ENCODE measurements around the gene DAPP1. TPM values are rescaled to one million over a fixed set of nuclear protein-coding genes. Genes with fewer than 3 reads are reported as not detected.

DAPP1 gene
- total and polyA plus RNA-seq, 10 of the 15 experiments (the other 5 are each of a cell fraction or from before 2014, with no cell fraction given) = 46.5 to 147 (median 74.2) TPM

DNA sequence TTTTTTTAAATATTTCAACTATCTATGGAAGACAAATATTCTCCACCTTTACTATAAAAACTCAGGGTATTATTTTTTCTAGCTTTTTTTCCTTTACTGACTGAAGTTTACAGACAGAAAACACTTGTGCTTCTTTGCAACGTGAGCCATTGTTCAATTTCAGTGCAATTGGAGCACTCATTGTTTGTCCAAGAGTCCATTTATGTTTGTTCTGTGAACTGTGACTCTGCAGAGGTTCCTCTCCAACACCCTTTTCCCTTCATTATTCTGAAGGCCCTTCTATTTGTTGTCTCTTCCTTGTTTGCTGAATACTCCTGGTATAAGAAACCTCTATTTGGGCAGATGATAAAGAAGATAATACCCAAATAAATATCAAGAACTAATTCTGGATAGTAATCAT, 37.4 kb downstream of the DAPP1 start (continued):
- TF ChIP-seq NFYB (IDR thresholded peaks at IDR 0.05; ENCODE audit: insufficient read depth, low read depth, low read length) = no peak
- TF ChIP-seq, protein P1, sequence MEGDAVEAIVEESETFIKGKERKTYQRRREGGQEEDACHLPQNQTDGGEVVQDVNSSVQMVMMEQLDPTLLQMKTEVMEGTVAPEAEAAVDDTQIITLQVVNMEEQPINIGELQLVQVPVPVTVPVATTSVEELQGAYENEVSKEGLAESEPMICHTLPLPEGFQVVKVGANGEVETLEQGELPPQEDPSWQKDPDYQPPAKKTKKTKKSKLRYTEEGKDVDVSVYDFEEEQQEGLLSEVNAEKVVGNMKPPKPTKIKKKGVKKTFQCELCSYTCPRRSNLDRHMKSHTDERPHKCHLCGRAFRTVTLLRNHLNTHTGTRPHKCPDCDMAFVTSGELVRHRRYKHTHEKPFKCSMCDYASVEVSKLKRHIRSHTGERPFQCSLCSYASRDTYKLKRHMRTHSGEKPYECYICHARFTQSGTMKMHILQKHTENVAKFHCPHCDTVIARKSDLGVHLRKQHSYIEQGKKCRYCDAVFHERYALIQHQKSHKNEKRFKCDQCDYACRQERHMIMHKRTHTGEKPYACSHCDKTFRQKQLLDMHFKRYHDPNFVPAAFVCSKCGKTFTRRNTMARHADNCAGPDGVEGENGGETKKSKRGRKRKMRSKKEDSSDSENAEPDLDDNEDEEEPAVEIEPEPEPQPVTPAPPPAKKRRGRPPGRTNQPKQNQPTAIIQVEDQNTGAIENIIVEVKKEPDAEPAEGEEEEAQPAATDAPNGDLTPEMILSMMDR (IDR thresholded peaks at IDR 0.05 in 2 of 3, conservative IDR thresholded peaks at IDR 0.05 in 1 of 3; ENCODE audit: control insufficient read depth in 2 of 3, extremely low read depth in 1 of 3, insufficient read depth in 1 of 3, low read depth in 3 of 3, low read length in 3 of 3) = no peak
- TF ChIP-seq, protein P2, sequence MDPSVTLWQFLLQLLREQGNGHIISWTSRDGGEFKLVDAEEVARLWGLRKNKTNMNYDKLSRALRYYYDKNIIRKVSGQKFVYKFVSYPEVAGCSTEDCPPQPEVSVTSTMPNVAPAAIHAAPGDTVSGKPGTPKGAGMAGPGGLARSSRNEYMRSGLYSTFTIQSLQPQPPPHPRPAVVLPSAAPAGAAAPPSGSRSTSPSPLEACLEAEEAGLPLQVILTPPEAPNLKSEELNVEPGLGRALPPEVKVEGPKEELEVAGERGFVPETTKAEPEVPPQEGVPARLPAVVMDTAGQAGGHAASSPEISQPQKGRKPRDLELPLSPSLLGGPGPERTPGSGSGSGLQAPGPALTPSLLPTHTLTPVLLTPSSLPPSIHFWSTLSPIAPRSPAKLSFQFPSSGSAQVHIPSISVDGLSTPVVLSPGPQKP (IDR thresholded peaks at IDR 0.05; ENCODE audit: low read depth, low read length) = no peak
- no peak for TF ChIP-seq FOXK2 (IDR thresholded peaks at IDR 0.05)
- no peak for TF ChIP-seq SP1 (IDR thresholded peaks at IDR 0.05; ENCODE audit: low read depth, low read length)
- TF ChIP-seq, protein P3, sequence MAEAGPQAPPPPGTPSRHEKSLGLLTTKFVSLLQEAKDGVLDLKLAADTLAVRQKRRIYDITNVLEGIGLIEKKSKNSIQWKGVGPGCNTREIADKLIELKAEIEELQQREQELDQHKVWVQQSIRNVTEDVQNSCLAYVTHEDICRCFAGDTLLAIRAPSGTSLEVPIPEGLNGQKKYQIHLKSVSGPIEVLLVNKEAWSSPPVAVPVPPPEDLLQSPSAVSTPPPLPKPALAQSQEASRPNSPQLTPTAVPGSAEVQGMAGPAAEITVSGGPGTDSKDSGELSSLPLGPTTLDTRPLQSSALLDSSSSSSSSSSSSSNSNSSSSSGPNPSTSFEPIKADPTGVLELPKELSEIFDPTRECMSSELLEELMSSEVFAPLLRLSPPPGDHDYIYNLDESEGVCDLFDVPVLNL (IDR thresholded peaks at IDR 0.05; ENCODE audit: low read depth, low read length) = no peak

DNA sequence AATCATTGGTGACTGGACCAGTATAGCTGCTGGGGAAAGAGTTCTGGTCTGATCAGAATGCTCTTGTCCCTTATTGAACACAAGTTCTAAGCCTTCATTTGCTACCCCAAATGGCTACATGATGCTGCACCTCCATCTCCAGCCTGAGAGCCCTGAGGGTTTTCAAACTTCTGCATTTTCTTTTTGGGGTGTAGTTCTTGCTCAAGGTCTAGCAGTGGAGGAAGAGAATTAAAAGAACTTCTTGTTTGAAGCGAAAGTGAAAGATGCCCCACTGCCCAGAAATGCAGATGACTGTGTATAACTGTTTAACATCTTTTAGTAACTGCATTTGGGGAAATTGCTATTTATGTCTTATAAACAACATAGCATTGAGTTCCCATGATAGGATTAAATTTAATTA, 39.1 kb downstream of the DAPP1 start:
- ChIA-PET POLR2A (interaction anchor here (1.1 to 2.7 kb wide), 3 partner anchors 34 to 42 kb away, joined by 3 to 11 read pairs (median 4); no protein-coding TSS in a partner anchor), CTCF (interaction anchor here (1.2 to 2.9 kb wide), 8 partner anchors 27 to 93 kb away, joined by 3 to 14 read pairs (median 4); partner anchors contain the start of gene DAPP1), RAD21 (ENCODE audit: unreplicated experiment) (interaction anchor here (0.8 to 7.4 kb wide), 5 partner anchors 34 to 93 kb away, joined by 3 to 43 read pairs (median 5); partner anchors contain the start of genes DAPP1 and LAMTOR3), SMC1A (ENCODE audit: uncharacterized antibody, unreplicated experiment) (interaction anchor here (0.8 to 8.4 kb wide), 11 partner anchors 10 to 92 kb away, joined by 3 to 55 read pairs (median 6); partner anchors contain the start of gene DAPP1)
- H3K4me3 ChIP-seq = no peak overlapping the region
- H3K27ac ChIP-seq (ENCODE audit: control insufficient read depth, insufficient read depth) = peak overlapping the region; percentile 58; the same call in 1 of the 2 replicates
- no peak for FAIRE-seq
- ATAC-seq = peak; percentile 28
- TF ChIP-seq NFIC (IDR thresholded peaks at IDR 0.05; ENCODE audit: low read depth, low read length) (peak; percentile 22; the same call in 1 of the 2 replicates), SIX5 (IDR thresholded peaks at IDR 0.05; ENCODE audit: low read depth, low read length, severe bottlenecking) (no peak), EP300 (IDR thresholded peaks at IDR 0.05; ENCODE audit: borderline replicate concordance in 1 of 2, control insufficient read depth in 1 of 2, low read depth in 2 of 2, low read length in 2 of 2) (0 out of 4 replicates have a peak, but pooled peaks of 1 of the 2 experiments have one; percentile 9), YY1 (IDR thresholded peaks at IDR 0.05; ENCODE audit: low read depth, low read length) (peak; percentile 30; the same call in 1 of the 2 replicates), TCF3 (IDR thresholded peaks at IDR 0.05; ENCODE audit: borderline replicate concordance, insufficient read depth, low read depth, low read length) (no peak), MEF2A (IDR thresholded peaks at IDR 0.05; ENCODE audit: insufficient read depth, low read depth, low read length) (0 out of 2 replicates have a peak, but pooled peaks have one; percentile 40), ETV6 (conservative IDR thresholded peaks at IDR 0.05 in 1 of 2, IDR thresholded peaks at IDR 0.05 in 1 of 2; ENCODE audit: borderline replicate concordance in 1 of 2, low read depth in 1 of 2) (no peak), YBX1 (IDR thresholded peaks at IDR 0.05) (no peak)
- TF ChIP-seq, protein P4, sequence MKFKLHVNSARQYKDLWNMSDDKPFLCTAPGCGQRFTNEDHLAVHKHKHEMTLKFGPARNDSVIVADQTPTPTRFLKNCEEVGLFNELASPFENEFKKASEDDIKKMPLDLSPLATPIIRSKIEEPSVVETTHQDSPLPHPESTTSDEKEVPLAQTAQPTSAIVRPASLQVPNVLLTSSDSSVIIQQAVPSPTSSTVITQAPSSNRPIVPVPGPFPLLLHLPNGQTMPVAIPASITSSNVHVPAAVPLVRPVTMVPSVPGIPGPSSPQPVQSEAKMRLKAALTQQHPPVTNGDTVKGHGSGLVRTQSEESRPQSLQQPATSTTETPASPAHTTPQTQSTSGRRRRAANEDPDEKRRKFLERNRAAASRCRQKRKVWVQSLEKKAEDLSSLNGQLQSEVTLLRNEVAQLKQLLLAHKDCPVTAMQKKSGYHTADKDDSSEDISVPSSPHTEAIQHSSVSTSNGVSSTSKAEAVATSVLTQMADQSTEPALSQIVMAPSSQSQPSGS (IDR thresholded peaks at IDR 0.05; ENCODE audit: low read length) = peak; percentile 28; the same call in 1 of the 2 replicates
- 0% methylated on average over 1 of the region's 1 CpG for WGBS (ENCODE audit: insufficient coverage, insufficient replicate concordance, low lambda C conversion rate, missing lambda C conversion rate)
- no peaks in the 10 kb centered on the region for H3K27me3 ChIP-seq (replicated peaks in 1 of 2; ENCODE audit: control insufficient read depth in 2 of 2, insufficient read depth in 2 of 2, low read length in 1 of 2)
- H2AFZ ChIP-seq (ENCODE audit: control insufficient read depth, low read depth, low read length) = no peak overlapping the region
- H3K9ac ChIP-seq (ENCODE audit: control insufficient read depth, insufficient read depth, low read length) = no peak overlapping the region
- in situ Hi-C loops (cut with MboI) (no loop called here), intact Hi-C loops (cut with micrococcal nuclease; ENCODE audit: unreplicated experiment) (no loop called here)
- BruUV-seq (replicated peaks) = no TSS peak
- DNase-seq (ENCODE audit: low read depth, low spot score) = peak; percentile 53
- H3K36me3 ChIP-seq (ENCODE audit: control insufficient read depth in 2 of 2, insufficient read depth in 2 of 2, low read length in 1 of 2) = peaks cover 4 to 12% of the 10 kb centered on the region in 2 experiments
- no peaks in the 10 kb centered on the region for H3K79me2 ChIP-seq (ENCODE audit: control insufficient read depth, insufficient read depth, low read length)
- H4K20me1 ChIP-seq (ENCODE audit: control insufficient read depth, insufficient read depth) = no peaks in the 10 kb centered on the region
- 0 out of 2 replicates have a peak overlapping the region, but pooled peaks have one; percentile 15 for H3K4me2 ChIP-seq (ENCODE audit: control insufficient read depth, insufficient read depth)
- H3K4me1 ChIP-seq (ENCODE audit: control insufficient read depth, insufficient read depth, low read length) = peaks cover 43% of the 10 kb centered on the region
- H3K9me3 ChIP-seq (replicated peaks; ENCODE audit: control insufficient read depth, insufficient read depth, low read length) = no peaks in the 10 kb centered on the region; the same call in 2 of the 3 replicates
